OCI-LY7 (cell line): ENCODE data around the gene ZFHX2. TPM values are rescaled to one million over a fixed set of nuclear protein-coding genes. Genes with fewer than 3 reads are reported as not detected.

ENCODE experiments used
- BruUV-seq: library from RNA; stranded (reverse); fragments of 400-500 nt; replicated peaks from 2 replicates; lab custom pipeline; 2021; lab: Mats Ljungman, UMichigan
- CTCF ChIA-PET: fragments of 300-600 bp; sonication (Branson Sonifier 250); formaldehyde crosslinking; loops from one replicate; lab custom pipeline; 2022; ENCODE audit warnings: antibody characterized with exemption; ENCODE audit not compliant: unreplicated experiment; lab: Charles Lee
- POLR2A ChIA-PET: fragments of 300-600 bp; sonication (Branson Sonifier 250); formaldehyde crosslinking; loops from one replicate; lab custom pipeline; 2022; ENCODE audit warnings: antibody characterized with exemption; lab: Charles Lee
- DNase-seq: peaks from one replicate; pipeline ENCODE4 v3.0.0-alpha.2; 2015; ENCODE audit warnings: low spot score
- H2AFZ ChIP-seq: fragments of 200-600 bp; sonication (generic), shearing (Covaris generic); 2 replicates; pipeline ENCODE4 v1.6.1; 2014; ENCODE audit warnings: mild to moderate bottlenecking, antibody characterized with exemption, low read length, moderate library complexity
- H3K27ac ChIP-seq: fragments of 200-600 bp; sonication (generic); 2 replicates; pipeline ENCODE4 v1.5.1; 2014; ENCODE audit warnings: mixed run types, low read depth, mild to moderate bottlenecking, moderate library complexity, low read length, inconsistent platforms; ENCODE audit not compliant: poor library complexity, severe bottlenecking
- H3K36me3 ChIP-seq: fragments of 200-600 bp; sonication (generic); 2 replicates; pipeline ENCODE4 v1.6.1; 2014; ENCODE audit warnings: mild to moderate bottlenecking, antibody characterized with exemption, low read length, moderate library complexity, mixed read lengths; ENCODE audit not compliant: insufficient read depth
- H3K4me1 ChIP-seq: fragments of 200-600 bp; sonication (generic); 2 replicates; pipeline ENCODE4 v1.5.1; 2014; ENCODE audit warnings: mild to moderate bottlenecking, low read length; ENCODE audit not compliant: insufficient read depth, poor library complexity, severe bottlenecking
- H3K4me2 ChIP-seq: fragments of 200-600 bp; sonication (generic); 2 replicates; pipeline ENCODE4 v1.6.1; 2014; ENCODE audit warnings: mild to moderate bottlenecking, low read length
- H3K4me3 ChIP-seq: fragments of 200-600 bp; sonication (generic); 2 replicates; pipeline ENCODE4 v1.5.1; 2014; ENCODE audit warnings: mild to moderate bottlenecking, low read depth, low read length; ENCODE audit not compliant: poor library complexity, severe bottlenecking
- H3K79me2 ChIP-seq: fragments of 200-600 bp; sonication (generic); 2 replicates; pipeline ENCODE4 v1.6.1; 2016; ENCODE audit warnings: low read depth, mild to moderate bottlenecking, low read length, moderate library complexity, mixed read lengths; ENCODE audit not compliant: insufficient read depth
- H3K9me2 ChIP-seq: fragments of 200-600 bp; sonication (generic); 2 replicates; pipeline ENCODE4 v1.6.1; 2016; ENCODE audit warnings: mild to moderate bottlenecking, low read length, mixed read lengths; ENCODE audit not compliant: insufficient read depth
- H3K9me3 ChIP-seq: fragments of 200-600 bp; sonication (generic); 2 replicates; pipeline ENCODE4 v1.6.1; 2014; ENCODE audit warnings: mild to moderate bottlenecking, mixed run types, low read length, mixed read lengths
- H4K20me1 ChIP-seq: fragments of 200-600 bp; sonication (generic); 2 replicates; pipeline ENCODE4 v1.6.1; 2014; ENCODE audit warnings: mild to moderate bottlenecking, antibody characterized with exemption, low read length, moderate library complexity, mixed read lengths; ENCODE audit not compliant: insufficient read depth
- EZH2phosphoT487 ChIP-seq: fragments of 200-600 bp; sonication (generic); IDR thresholded peaks from 2 replicates; pipeline ENCODE4 v1.6.1; 2018; ENCODE audit warnings: low read depth, borderline replicate concordance, mild to moderate bottlenecking, mixed run types, antibody characterized with exemption, low read length, moderate library complexity, mixed read lengths
- intact Hi-C: fragments of 100-400 bp; cut with micrococcal nuclease; formaldehyde crosslinking; loops from one replicate; pipeline ENCODE4 v1.10.0; 2022; ENCODE audit not compliant: unreplicated experiment
- total RNA-seq, 2 experiments: library from RNA; depleted of rRNA in 1 of 2; stranded (reverse); fragments of >200 nt in 1 of 2; shearing (Covaris generic) in 1 of 2; gene quantifications; 2 replicates each; pipeline ENCODE4 v1.2.3, GENCODE V29; 2014 to 2022
- TF ChIP-seq, protein P1 (sequence below): fragments of 200-600 bp; sonication (generic); conservative IDR thresholded peaks from 2 replicates; pipeline ENCODE4 v1.5.1; 2014; ENCODE audit warnings: mild to moderate bottlenecking, antibody characterized with exemption, low read length, moderate library complexity, mixed read lengths

The ZFHX2 gene
- total RNA-seq, 2 experiments from 2014 or later, result 0.60 to 1.8 TPM

DNA sequence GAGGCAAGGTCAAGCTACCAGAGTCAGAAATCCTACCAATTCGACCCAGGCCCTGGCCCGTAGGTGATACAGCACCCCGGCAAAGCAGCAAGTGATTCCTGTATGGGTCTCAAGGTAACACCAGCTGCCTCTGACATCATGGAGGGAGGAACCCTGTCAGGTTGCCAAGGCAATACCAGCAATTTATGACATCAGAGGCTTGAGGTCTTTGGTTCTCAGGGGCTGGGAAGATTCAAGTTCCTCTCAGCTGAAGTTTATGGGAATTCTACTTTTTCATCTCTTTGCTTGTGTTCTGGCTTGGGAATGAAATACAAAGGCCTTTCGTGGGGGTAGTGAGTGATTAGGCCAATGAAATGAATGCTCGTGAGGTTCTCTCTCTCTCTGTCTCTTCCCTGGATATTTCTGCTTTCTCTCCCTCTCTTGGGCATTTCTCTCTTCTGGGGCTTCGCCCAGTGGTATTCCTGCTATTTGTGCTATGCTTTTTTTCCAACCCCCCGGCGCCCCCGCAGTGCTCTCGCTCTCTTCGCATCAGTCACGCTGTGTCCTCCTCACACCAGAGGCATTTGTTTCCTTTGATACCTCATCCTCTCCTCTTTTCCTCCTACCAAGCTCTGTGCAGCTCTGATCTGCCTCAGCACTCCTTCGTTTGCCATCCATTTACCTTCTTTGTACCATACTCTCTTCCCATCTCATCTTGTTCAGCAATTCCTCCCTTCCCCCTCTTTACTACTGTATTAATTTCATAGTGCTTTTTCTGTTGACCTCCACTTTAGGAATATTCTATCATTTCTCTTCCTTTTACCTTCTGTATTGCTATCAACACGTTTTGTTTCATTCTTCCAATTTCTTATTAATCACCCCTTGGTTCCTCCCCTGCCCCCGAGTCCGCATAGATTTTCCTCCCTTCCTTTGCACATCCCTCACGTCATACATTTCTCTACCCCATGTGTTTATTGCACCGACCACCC is 2.9 kb downstream of the ZFHX2 start:
- ChIA-PET POLR2A (interaction anchor here (0.6 kb wide), 1 partner anchor 9 kb away, joined by 3 read pairs; no protein-coding TSS in a partner anchor), CTCF (no interaction called here)
- H3K79me2 ChIP-seq, result no peaks in the 10 kb centered on the region
- no peak for TF ChIP-seq EZH2phosphoT487
- TF ChIP-seq, protein P1, sequence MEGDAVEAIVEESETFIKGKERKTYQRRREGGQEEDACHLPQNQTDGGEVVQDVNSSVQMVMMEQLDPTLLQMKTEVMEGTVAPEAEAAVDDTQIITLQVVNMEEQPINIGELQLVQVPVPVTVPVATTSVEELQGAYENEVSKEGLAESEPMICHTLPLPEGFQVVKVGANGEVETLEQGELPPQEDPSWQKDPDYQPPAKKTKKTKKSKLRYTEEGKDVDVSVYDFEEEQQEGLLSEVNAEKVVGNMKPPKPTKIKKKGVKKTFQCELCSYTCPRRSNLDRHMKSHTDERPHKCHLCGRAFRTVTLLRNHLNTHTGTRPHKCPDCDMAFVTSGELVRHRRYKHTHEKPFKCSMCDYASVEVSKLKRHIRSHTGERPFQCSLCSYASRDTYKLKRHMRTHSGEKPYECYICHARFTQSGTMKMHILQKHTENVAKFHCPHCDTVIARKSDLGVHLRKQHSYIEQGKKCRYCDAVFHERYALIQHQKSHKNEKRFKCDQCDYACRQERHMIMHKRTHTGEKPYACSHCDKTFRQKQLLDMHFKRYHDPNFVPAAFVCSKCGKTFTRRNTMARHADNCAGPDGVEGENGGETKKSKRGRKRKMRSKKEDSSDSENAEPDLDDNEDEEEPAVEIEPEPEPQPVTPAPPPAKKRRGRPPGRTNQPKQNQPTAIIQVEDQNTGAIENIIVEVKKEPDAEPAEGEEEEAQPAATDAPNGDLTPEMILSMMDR, result no peak
- intact Hi-C loops, result no loop called here
- DNase-seq, result no peak
- H3K9me2 ChIP-seq, result no peaks in the 10 kb centered on the region
- no peaks in the 10 kb centered on the region for H3K9me3 ChIP-seq
- H3K27ac ChIP-seq, result no peak overlapping the region
- H3K4me3 ChIP-seq, result no peak overlapping the region
- H3K4me1 ChIP-seq, result peaks cover 13% of the 10 kb centered on the region
- H4K20me1 ChIP-seq, result no peaks in the 10 kb centered on the region; the same call in 1 of the 2 replicates
- no peak overlapping the region for H3K4me2 ChIP-seq
- H3K36me3 ChIP-seq, result no peaks in the 10 kb centered on the region
- H2AFZ ChIP-seq, result no peak overlapping the region
- no TSS peak for BruUV-seq

DNA sequence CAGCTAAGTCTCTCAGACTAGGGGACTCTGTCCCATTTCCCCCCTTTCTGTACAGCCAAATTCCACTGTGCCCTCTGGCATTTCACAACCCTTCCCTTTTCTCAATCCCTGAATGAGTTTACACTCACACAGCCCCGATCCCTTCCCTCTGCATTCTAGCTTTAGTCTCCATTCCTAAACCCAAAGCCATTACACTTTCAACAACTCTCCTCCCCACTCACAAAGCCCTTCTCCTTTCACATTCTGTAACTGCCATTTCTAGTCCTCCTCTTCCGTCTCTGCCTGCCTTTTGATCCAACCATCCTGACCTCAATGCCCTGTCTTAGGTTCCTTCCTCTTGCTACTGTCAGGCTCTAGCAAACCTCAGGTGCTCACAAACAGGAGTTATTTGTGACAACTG is 3.6 kb downstream of the ZFHX2 start:
- H3K79me2 ChIP-seq, result no peaks in the 10 kb centered on the region
- no peaks in the 10 kb centered on the region for H3K9me3 ChIP-seq
- H2AFZ ChIP-seq, result no peak overlapping the region
- H4K20me1 ChIP-seq, result no peaks in the 10 kb centered on the region; the same call in 1 of the 2 replicates
- H3K27ac ChIP-seq, result no peak overlapping the region
- ChIA-PET POLR2A (interaction anchor here (0.6 kb wide), 1 partner anchor 10 kb away, joined by 3 read pairs; no protein-coding TSS in a partner anchor), CTCF (no interaction called here)
- no peak for DNase-seq
- BruUV-seq, result no TSS peak
- peaks cover 13% of the 10 kb centered on the region for H3K4me1 ChIP-seq
- no peak overlapping the region for H3K4me2 ChIP-seq
- TF ChIP-seq, protein P1, result no peak
- TF ChIP-seq EZH2phosphoT487, result no peak
- intact Hi-C loops, result no loop called here
- no peak overlapping the region for H3K4me3 ChIP-seq
- H3K9me2 ChIP-seq, result no peaks in the 10 kb centered on the region
- no peaks in the 10 kb centered on the region for H3K36me3 ChIP-seq
